Measurements from ENCODE around the gene TMEM33. TPM values are rescaled to one million over a fixed set of nuclear protein-coding genes. Genes with fewer than 3 reads are reported as not detected.

Gene TMEM33
- total RNA-seq, 3 donors from 2014 or later: 89.1 to 103 (median 99.4) TPM

DNA sequence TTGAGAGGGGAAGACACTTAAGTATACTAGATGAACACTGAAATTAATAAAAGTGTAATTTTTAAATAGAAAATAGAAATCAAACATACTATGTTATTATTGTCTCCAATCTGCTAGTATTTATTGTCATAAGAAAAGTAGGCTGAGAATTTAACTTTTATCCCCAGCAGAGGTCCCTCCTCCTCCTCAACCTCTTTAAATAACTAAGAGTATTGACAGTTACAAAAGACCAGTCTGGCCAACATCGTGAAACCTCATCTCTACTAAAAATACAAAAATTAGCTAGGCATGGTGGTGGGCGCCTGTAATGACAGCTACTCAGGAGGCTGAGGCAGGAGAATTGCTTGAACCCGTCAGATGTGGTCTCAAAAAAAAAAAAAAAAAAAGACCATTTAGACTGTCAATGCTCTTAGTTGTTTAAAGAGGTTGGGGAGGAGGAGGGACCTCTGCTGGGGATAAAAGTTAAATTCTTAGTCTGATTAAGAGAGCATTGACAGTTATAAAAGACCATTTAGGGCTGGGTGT, 59.3 kb downstream of the TMEM33 start:
- no peak overlapping the region for H3K4me3 Mint-ChIP-seq
- H3K27me3 Mint-ChIP-seq (ENCODE audit: low read depth): no peaks in the 10 kb centered on the region
- no peak for DNase-seq
- H3K36me3 Mint-ChIP-seq (ENCODE audit: insufficient read depth): peaks cover 7% of the 10 kb centered on the region
- ATAC-seq: no peak
- H3K4me1 Mint-ChIP-seq (ENCODE audit: low read depth): peaks cover 28% of the 10 kb centered on the region
- no peaks in the 10 kb centered on the region for H3K9me3 Mint-ChIP-seq

DNA sequence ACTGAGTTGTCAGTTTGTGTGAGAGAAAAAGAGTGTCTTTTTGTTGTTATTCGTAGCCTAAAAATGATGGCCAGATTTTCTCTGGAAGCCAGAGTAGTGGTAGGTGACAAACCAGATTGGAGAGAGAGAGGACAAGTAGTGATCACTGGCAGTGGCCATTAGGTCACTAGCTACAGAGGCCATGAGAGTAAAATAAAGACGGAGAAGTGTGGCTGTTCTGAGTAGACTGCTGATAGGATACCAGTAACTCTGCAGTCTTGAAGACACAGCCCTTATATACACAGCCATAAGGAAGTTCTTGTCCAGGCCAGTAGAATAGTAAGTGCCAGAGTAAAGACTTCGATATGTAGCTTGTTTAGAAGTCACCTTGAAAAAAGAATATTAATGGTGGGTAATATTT, 62.8 kb downstream of the TMEM33 start:
- ATAC-seq (no peak), DNase-seq (no peak)
- H3K4me1 Mint-ChIP-seq (ENCODE audit: low read depth): peaks cover 18% of the 10 kb centered on the region
- H3K9me3 Mint-ChIP-seq: no peaks in the 10 kb centered on the region
- peaks cover 17% of the 10 kb centered on the region for H3K36me3 Mint-ChIP-seq (ENCODE audit: insufficient read depth)
- H3K4me3 Mint-ChIP-seq: no peak overlapping the region
- H3K27me3 Mint-ChIP-seq (ENCODE audit: low read depth): no peaks in the 10 kb centered on the region

DNA sequence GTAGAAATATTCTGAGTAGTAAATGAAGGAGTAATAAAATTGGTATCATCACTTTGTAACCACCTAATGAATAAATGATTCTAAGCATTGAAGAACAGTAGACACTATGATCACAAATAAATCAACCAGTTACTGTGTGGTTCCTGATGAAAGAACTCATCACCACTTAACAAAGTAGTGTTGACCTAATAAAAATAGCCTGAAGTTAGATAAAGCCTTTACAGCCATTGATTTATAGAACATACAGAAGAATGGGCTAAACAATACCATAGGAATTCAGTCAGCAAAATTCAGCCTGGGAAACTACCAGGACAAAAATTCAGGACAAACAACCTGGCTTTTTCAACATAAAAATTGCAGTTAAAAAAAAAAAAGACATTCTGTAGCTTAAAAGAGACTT, 64.1 kb downstream of the TMEM33 start:
- peaks cover 29% of the 10 kb centered on the region for H3K36me3 Mint-ChIP-seq (ENCODE audit: insufficient read depth)
- H3K27me3 Mint-ChIP-seq (ENCODE audit: low read depth): no peaks in the 10 kb centered on the region
- DNase-seq: no peak
- no peaks in the 10 kb centered on the region for H3K9me3 Mint-ChIP-seq
- peaks cover 30% of the 10 kb centered on the region for H3K4me1 Mint-ChIP-seq (ENCODE audit: low read depth)
- no peak for ATAC-seq
- H3K4me3 Mint-ChIP-seq: no peak overlapping the region

DNA sequence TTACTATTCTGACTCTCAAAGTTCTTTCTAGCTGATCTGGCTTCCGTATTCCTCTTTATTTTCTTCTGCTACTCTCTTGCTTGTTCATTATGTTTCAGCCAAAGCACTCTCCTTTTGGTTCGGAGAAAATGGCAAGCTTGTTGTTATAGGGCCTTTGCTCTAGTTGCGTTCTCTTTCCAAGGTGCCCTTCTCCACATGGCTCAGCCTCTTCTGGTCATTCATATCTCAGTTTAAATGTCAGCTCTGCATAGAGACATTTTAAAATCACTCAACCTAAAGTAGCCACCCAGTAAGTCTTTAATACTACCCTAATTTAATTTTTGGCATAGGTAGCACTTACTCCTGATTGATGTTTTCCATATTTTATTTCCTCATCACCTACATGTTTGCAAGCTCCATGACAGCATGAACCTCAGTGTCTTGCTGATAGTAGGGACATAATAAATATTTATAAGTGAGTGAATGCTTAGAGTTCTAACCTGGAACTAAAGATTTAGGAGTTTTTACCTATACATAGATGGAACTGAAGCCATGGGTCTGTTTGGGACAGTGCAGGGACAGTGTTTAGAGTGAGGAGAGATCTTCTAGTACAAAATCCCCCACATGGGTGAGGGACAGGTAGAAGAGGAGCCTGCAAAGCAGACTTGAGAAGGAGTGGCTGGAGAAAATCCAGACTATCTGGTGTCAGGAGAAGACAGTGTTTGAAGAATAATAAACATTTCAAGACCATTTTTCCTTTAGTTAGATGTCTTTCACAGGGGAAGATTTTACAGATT, 73.0 kb downstream of the TMEM33 start:
- DNase-seq (no peak), ATAC-seq (no peak)
- Mint-ChIP-seq H3K36me3 (ENCODE audit: insufficient read depth) (peaks cover 57% of the 10 kb centered on the region), H3K4me3 (no peak overlapping the region), H3K9me3 (no peaks in the 10 kb centered on the region), H3K4me1 (ENCODE audit: low read depth) (peaks cover 41% of the 10 kb centered on the region), H3K27me3 (ENCODE audit: low read depth) (no peaks in the 10 kb centered on the region)

Other genes starting within 250 kb of the TMEM33 start
- gene PHOX2B, start 186.7 kb upstream of the TMEM33 start, total RNA-seq: not detected
- under 1 TPM; 0.27 to 0.42 (median 0.38) TPM for gene DCAF4L1, start 46.3 kb downstream of the TMEM33 start, total RNA-seq
- 10 to 100 TPM; 36.4 to 44.3 (median 37.6) TPM for gene SLC30A9, start 55.1 kb downstream of the TMEM33 start, total RNA-seq
- 1 to 10 TPM in 1 of 3 donors, under 1 TPM in 2; 0.28 to 1.3 (median 0.52) TPM for gene BEND4, start 217.2 kb downstream of the TMEM33 start, total RNA-seq

Data from activated T-cell treated with anti-CD3 and anti-CD28 coated beads, Interleukin-2, amount 50 U/mL, for 4 hours (primary cell).